GM23248 (cell line): ENCODE results near the gene NDUFV3. TPM values are rescaled to one million over a fixed set of nuclear protein-coding genes. Genes with fewer than 3 reads are reported as not detected.

Experiments used
- DNase-seq: peaks from one replicate; pipeline ENCODE4 v3.0.0-alpha.2; 2015
- H2AFZ ChIP-seq: fragments of 200-600 bp; sonication (generic); 2 replicates; pipeline ENCODE4 v1.6.1; 2016; ENCODE audit warnings: antibody characterized with exemption
- H3F3A ChIP-seq: fragments of 200-600 bp; sonication (generic); 2 replicates; pipeline ENCODE4 v1.6.1; 2016; ENCODE audit warnings: mild to moderate bottlenecking, antibody characterized with exemption, mixed run types; ENCODE audit not compliant: insufficient read depth
- H3K27ac ChIP-seq: fragments of 200-600 bp; sonication (generic); 2 replicates; pipeline ENCODE4 v1.5.1; 2016; ENCODE audit warnings: mild to moderate bottlenecking
- H3K27me3 ChIP-seq: fragments of 200-600 bp; sonication (generic); replicated peaks from 2 replicates; pipeline ENCODE4 v1.6.1; 2016; ENCODE audit warnings: mild to moderate bottlenecking; ENCODE audit not compliant: insufficient read depth
- H3K36me3 ChIP-seq: fragments of 200-600 bp; sonication (generic); 2 replicates; pipeline ENCODE4 v1.6.1; 2016; ENCODE audit warnings: low read depth, mild to moderate bottlenecking
- H3K4me1 ChIP-seq: fragments of 200-600 bp; sonication (generic); 2 replicates; pipeline ENCODE4 v1.6.1; 2016; ENCODE audit warnings: mild to moderate bottlenecking; ENCODE audit not compliant: insufficient read depth
- H3K4me2 ChIP-seq: fragments of 200-600 bp; sonication (generic); one replicate; pipeline ENCODE4 v1.6.1; 2016; ENCODE audit warnings: mild to moderate bottlenecking; ENCODE audit not compliant: unreplicated experiment
- H3K4me3 ChIP-seq: fragments of 200-600 bp; sonication (generic); 2 replicates; pipeline ENCODE4 v1.5.1; 2016; ENCODE audit warnings: mild to moderate bottlenecking
- H3K79me2 ChIP-seq: fragments of 200-600 bp; sonication (generic); 2 replicates; pipeline ENCODE4 v1.6.1; 2016; ENCODE audit warnings: mild to moderate bottlenecking; ENCODE audit not compliant: insufficient read depth
- H3K9ac ChIP-seq: fragments of 200-600 bp; sonication (generic); 2 replicates; pipeline ENCODE4 v1.6.1; 2016; ENCODE audit warnings: mild to moderate bottlenecking
- H3K9me2 ChIP-seq: fragments of 200-600 bp; sonication (generic); 2 replicates; pipeline ENCODE4 v1.6.1; 2016; ENCODE audit warnings: mixed run types, mild to moderate bottlenecking, moderate library complexity; ENCODE audit not compliant: insufficient read depth
- H3K9me3 ChIP-seq: fragments of 200-600 bp; sonication (generic); one replicate; pipeline ENCODE4 v1.6.1; 2017; ENCODE audit warnings: low read depth
- H4K20me1 ChIP-seq: fragments of 200-600 bp; sonication (generic); 2 replicates; pipeline ENCODE4 v1.6.0; 2016; ENCODE audit not compliant: insufficient read depth
- EZH2 ChIP-seq: fragments of 200-600 bp; sonication (generic); IDR thresholded peaks from 2 replicates; pipeline ENCODE4 v1.6.1; 2018; ENCODE audit warnings: antibody characterized with exemption, mild to moderate bottlenecking; ENCODE audit not compliant: insufficient read depth, poor library complexity, severe bottlenecking
- EZH2phosphoT487 ChIP-seq: fragments of 200-600 bp; sonication (generic); IDR thresholded peaks from 2 replicates; pipeline ENCODE4 v1.6.1; 2018; ENCODE audit warnings: antibody characterized with exemption, moderate library complexity, mild to moderate bottlenecking, low read depth; ENCODE audit not compliant: insufficient read depth
- WGBS, 2 experiments: methylation state at CpG; one replicate each; pipeline ENCODE4 v1.1.6; 2015 to 2017; ENCODE audit warnings: low lambda C conversion rate in 2 of 2, low coverage in 1 of 2; ENCODE audit errors: missing lambda C conversion rate in 2 of 2; 5-methylcytosine and 5-hydroxymethylcytosine counted together
- in situ Hi-C: fragments of 300-500 bp; cut with MboI; formaldehyde crosslinking; loops from 2 replicates; pipeline ENCODE4 v1.15.0; 2020
- polyA plus RNA-seq: library from polyadenylated mRNA; unstranded; fragments of >200 nt; fragmentation: Nextera tagmentation; extraction: Ambion mirVana; gene quantifications from 2 replicates; pipeline ENCODE4 v1.2.1, GENCODE V29; 2016
- total RNA-seq: library from RNA; depleted of rRNA; stranded (reverse); fragments of >200 nt; shearing (Covaris generic); gene quantifications from 2 replicates; pipeline ENCODE4 v1.2.3, GENCODE V29; 2014; rRNA removed

Gene NDUFV3
- total RNA-seq (44.9 and 56.8 TPM in 2 replicates), polyA plus RNA-seq (46.8 and 49.2 TPM in 2 replicates)

DNA sequence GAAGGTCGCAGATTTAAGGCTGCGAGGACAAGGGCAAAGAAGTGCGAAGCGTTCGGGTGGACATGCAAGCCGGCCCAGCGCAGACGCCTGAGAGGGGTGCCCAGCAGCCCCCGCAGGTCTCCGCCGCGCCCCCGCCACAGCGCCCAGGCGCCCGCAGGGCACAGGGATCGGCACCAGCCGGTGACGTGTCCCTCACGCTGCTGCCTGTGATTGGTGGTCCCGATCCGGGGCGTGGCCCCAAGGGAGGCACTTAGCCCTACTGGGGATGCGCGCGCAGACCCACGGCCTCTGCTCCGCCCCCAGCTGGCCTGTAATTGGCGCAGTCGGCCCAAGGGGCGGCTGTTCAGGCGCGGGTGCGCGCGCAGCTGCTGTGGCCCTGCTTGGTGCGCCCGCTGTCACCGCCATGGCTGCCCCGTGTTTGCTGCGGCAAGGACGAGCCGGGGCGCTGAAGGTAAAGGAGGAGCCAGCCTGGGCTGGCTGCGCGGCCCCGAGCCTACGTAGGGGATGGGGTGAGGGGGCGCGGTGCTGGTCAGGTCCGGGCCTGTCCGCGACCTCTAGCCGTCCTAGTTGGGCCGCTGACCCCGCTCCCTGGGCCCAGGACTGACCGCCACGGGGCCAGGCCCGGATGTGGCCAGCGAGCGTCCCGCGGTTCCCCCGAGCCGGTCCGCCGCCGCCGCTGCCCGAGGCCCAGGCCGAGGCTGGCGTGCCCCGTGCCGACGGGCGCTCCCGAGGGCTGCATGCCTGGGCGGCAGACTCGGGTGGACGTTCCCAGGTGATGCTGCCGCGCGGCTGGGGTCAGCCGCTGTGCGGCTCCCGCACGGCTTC lies at the start of gene NDUFV3:
NDUFV3 (plus strand) TSS at position 379 of the 825 bp plus-strand sequence; CDS start at position 404, 25 bp downstream.
- H3K27ac ChIP-seq: peak within 1 kb of the TSS; percentile 95
- WGBS, 2 experiments: 0 to 1% methylated on average over 57 to 70 of the region's 87 CpGs
- H3K9ac ChIP-seq: peak within 1 kb of the TSS; percentile 89
- in situ Hi-C loops: no loop called here
- peaks cover 4% of the 10 kb centered on the region; the same call in 1 of the 2 replicates for H3K4me1 ChIP-seq
- peaks cover 46% of the 10 kb centered on the region for H3K79me2 ChIP-seq
- H3K9me2 ChIP-seq: no peaks in the 10 kb centered on the region
- H3K9me3 ChIP-seq: no peaks in the 10 kb centered on the region
- H3K36me3 ChIP-seq: 0 out of 2 replicates have a peak, but pooled peaks cover 6% of the 10 kb centered on the region
- 0 out of 2 replicates have a peak, but pooled peaks cover 10% of the 10 kb centered on the region for H3F3A ChIP-seq
- no peaks in the 10 kb centered on the region for H4K20me1 ChIP-seq
- peak within 1 kb of the TSS; percentile 91 for H2AFZ ChIP-seq
- peak within 1 kb of the TSS; percentile 89 for H3K4me3 ChIP-seq
- TF ChIP-seq EZH2 (no peak), EZH2phosphoT487 (no peak)
- H3K4me2 ChIP-seq: peak within 1 kb of the TSS; percentile 94
- DNase-seq: peak; percentile 100
- no peaks in the 10 kb centered on the region for H3K27me3 ChIP-seq

DNA sequence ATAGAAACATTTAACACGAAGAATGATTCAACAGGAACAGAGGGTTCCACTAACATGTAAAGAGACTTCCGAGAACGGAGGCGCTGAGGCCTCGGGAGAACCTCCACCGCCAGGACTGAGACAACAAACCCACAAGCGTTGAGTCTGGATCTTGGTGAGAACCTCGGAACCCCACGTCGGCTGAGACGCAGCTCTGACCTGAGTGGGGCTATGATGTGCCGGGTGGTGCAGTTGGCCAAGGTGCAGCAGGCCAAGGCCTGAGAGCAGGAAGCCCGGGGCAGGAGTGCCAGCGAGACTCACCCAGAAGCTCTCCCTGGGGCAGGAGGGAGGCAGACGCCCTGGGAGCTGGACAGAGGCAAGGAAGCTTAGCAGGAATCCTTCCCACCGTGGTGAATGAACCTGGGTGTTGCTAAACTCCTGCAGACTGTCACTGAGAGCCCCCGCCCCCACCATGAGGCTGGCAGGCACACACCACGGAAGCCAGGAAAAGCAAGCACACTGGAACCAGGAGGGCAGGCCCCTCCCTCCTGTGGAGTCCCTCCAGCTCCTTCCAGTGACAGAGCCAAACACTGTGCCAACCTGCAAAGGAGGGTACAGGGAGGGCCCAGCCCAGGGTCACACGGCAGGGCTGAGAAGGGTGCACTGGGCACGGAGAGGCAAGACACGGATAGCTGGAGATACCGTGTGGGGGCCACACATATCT lies 48.5 kb upstream of the NDUFV3 start:
- no peaks in the 10 kb centered on the region for H3K9me2 ChIP-seq
- no peak for TF ChIP-seq EZH2
- no peak for TF ChIP-seq EZH2phosphoT487
- peaks cover 33% of the 10 kb centered on the region for H3K79me2 ChIP-seq
- no peak overlapping the region for H2AFZ ChIP-seq
- H3F3A ChIP-seq: no peaks in the 10 kb centered on the region
- peaks cover 8% of the 10 kb centered on the region; the same call in 1 of the 2 replicates for H3K36me3 ChIP-seq
- no peak overlapping the region for H3K4me3 ChIP-seq
- no peak for DNase-seq
- in situ Hi-C loops: no loop called here
- 87% methylated on average over 18 to 21 of the region's 22 CpGs for WGBS, 2 experiments
- no peaks in the 10 kb centered on the region for H4K20me1 ChIP-seq
- no peak overlapping the region for H3K9ac ChIP-seq
- H3K27ac ChIP-seq: no peak overlapping the region
- H3K4me1 ChIP-seq: no peaks in the 10 kb centered on the region
- no peak overlapping the region for H3K4me2 ChIP-seq
- no peaks in the 10 kb centered on the region for H3K9me3 ChIP-seq
- H3K27me3 ChIP-seq: no peaks in the 10 kb centered on the region

GRCh38 chr21:42845296-42845965 lies 47.7 kb upstream of the NDUFV3 start:
- no peak for DNase-seq
- no peak overlapping the region for H3K4me2 ChIP-seq
- peaks cover 33% of the 10 kb centered on the region for H3K79me2 ChIP-seq
- WGBS, 2 experiments: 87 to 89% methylated on average over 20 to 21 of the region's 21 CpGs
- in situ Hi-C loops: no loop called here
- no peaks in the 10 kb centered on the region for H3K9me2 ChIP-seq
- H2AFZ ChIP-seq: no peak overlapping the region
- H3F3A ChIP-seq: no peaks in the 10 kb centered on the region
- TF ChIP-seq EZH2phosphoT487 (no peak), EZH2 (no peak)
- H3K36me3 ChIP-seq: peaks cover 8% of the 10 kb centered on the region; the same call in 1 of the 2 replicates
- no peak overlapping the region for H3K9ac ChIP-seq
- H3K4me3 ChIP-seq: no peak overlapping the region
- no peaks in the 10 kb centered on the region for H3K4me1 ChIP-seq
- no peaks in the 10 kb centered on the region for H4K20me1 ChIP-seq
- no peaks in the 10 kb centered on the region for H3K27me3 ChIP-seq
- H3K9me3 ChIP-seq: no peaks in the 10 kb centered on the region
- no peak overlapping the region for H3K27ac ChIP-seq

DNA sequence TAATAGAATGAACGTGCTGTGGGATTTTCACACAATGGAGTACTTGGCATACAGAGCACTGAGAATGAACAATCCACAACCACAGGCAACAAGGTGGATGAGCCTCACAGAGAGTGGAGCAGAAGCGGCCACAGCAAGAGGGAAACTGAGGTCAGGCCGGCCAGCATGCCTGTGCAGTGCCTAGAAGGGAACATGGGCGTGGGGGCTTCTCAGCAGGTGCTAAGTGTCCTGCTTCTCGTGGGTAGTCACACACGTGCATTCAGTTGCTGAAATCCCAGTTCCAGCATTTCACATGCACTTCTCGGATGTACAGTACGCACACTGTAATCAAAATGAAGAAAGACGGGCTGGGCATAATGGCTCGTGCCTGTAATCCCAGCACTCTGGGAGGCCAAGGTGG lies 46.9 kb upstream of the NDUFV3 start:
- no peak for DNase-seq
- Histone ChIP-seq H3K79me2 (peaks cover 33% of the 10 kb centered on the region), H3K9me2 (no peaks in the 10 kb centered on the region), H4K20me1 (no peaks in the 10 kb centered on the region), H2AFZ (no peak overlapping the region), H3K4me3 (no peak overlapping the region), H3K36me3 (peaks cover 8% of the 10 kb centered on the region; the same call in 1 of the 2 replicates), H3K27me3 (no peaks in the 10 kb centered on the region), H3K9ac (no peak overlapping the region), H3K9me3 (no peaks in the 10 kb centered on the region), H3K4me2 (no peak overlapping the region), H3K4me1 (no peaks in the 10 kb centered on the region), H3F3A (no peaks in the 10 kb centered on the region), H3K27ac (no peak overlapping the region)
- in situ Hi-C loops: no loop called here
- TF ChIP-seq EZH2 (no peak), EZH2phosphoT487 (no peak)
- 95% methylated on average over 10 of the region's 10 CpGs for WGBS, 2 experiments
